Coronary artery (tissue), 2 donors: ENCODE measurements around the gene FHAD1.

ENCODE experiments used
- DNase-seq: peaks from one replicate; pipeline ENCODE4 v3.0.0-alpha.2; 2017; ENCODE audit warnings: low spot score
- H3K27ac ChIP-seq, 2 donors: fragments of 200-600 bp; sonication (generic); one replicate each; pipeline ENCODE4 v1.5.1; 2016 to 2019
- H3K4me3 ChIP-seq: fragments of 200-600 bp; sonication (generic); 2 replicates; pipeline ENCODE4 v1.5.1; 2016; ENCODE audit warnings: mild to moderate bottlenecking, moderate library complexity
- CTCF ChIP-seq: fragments of 200-600 bp; sonication (generic); IDR thresholded peaks from one replicate; pipeline ENCODE4 v1.5.1; 2019; ENCODE audit warnings: antibody characterized with exemption

Gene FHAD1

GRCh38 chr1:15355968-15356625 lies 109.1 kb downstream of the FHAD1 start:
- DNase-seq = no peak
- TF ChIP-seq CTCF = no peak
- Histone ChIP-seq H3K27ac (no peak overlapping the region), H3K4me3 (no peak overlapping the region)

- no peak for DNase-seq
- no peak for TF ChIP-seq CTCF
- Histone ChIP-seq H3K4me3 (no peak overlapping the region), H3K27ac (no peak overlapping the region)
These were observed 110.7 kb downstream of the FHAD1 start for GRCh38 chr1:15357612-15358207.

- Histone ChIP-seq H3K4me3 (no peak overlapping the region), H3K27ac (no peak overlapping the region)
- TF ChIP-seq CTCF = no peak
- DNase-seq = no peak
These were observed 111.6 kb downstream of the FHAD1 start for GRCh38 chr1:15358565-15359133.

- H3K4me3 ChIP-seq = no peak overlapping the region
- no peak for TF ChIP-seq CTCF
- no peak for DNase-seq
- H3K27ac ChIP-seq = no peak overlapping the region
These were observed 113.7 kb downstream of the FHAD1 start for GRCh38 chr1:15360700-15361099.

- Histone ChIP-seq H3K27ac (no peak overlapping the region), H3K4me3 (no peak overlapping the region)
- TF ChIP-seq CTCF = no peak
- no peak for DNase-seq
These were observed 115.2 kb downstream of the FHAD1 start for GRCh38 chr1:15362096-15362736.

- no peak for TF ChIP-seq CTCF
- no peak for DNase-seq
These were observed 115.7 kb downstream of the FHAD1 start for GRCh38 chr1:15362737-15363128.

More at GRCh38 chr1:15362737-15363128, 115.7 kb downstream of the FHAD1 start:
- H3K27ac ChIP-seq = no peak overlapping the region
- no peak overlapping the region for H3K4me3 ChIP-seq
